HAP-1 (cell line): Measurements from ENCODE around the gene LSM7.
"Not testable (repeated sequence)": the region's sequence is repeated elsewhere in the genome, so short reads cannot be mapped to it uniquely, and the experiment has no call there.

Experiments used
- DNase-seq, 2 experiments: peaks; one replicate each; pipeline ENCODE4 v3.0.0-alpha.2; 2016 to 2020; ENCODE audit warnings: low spot score in 2 of 2
- H3K27me3 ChIP-seq: fragments of 250-450 bp; sonication (Bioruptor Pico); 2 replicates; pipeline ENCODE4 v1.5.1; 2020; ENCODE audit warnings: low read depth, mild to moderate bottlenecking, moderate library complexity
- H3K36me3 ChIP-seq: fragments of 250-450 bp; sonication (Bioruptor Pico); replicated peaks from 2 replicates; pipeline ENCODE4 v1.5.1; 2020; ENCODE audit warnings: mild to moderate bottlenecking
- H3K4me1 ChIP-seq: fragments of 250-450 bp; sonication (Bioruptor Pico); 2 replicates; pipeline ENCODE4 v1.5.1; 2020; ENCODE audit warnings: mild to moderate bottlenecking
- H3K4me3 ChIP-seq: fragments of 250-450 bp; sonication (Bioruptor Pico); 2 replicates; pipeline ENCODE4 v1.5.1; 2020; ENCODE audit warnings: mild to moderate bottlenecking, moderate library complexity
- H3K9me3 ChIP-seq: fragments of 250-450 bp; sonication (Bioruptor Pico); 2 replicates; pipeline ENCODE4 v1.5.1; 2020; ENCODE audit warnings: mild to moderate bottlenecking, moderate library complexity
- in situ Hi-C: fragments of 300-500 bp; cut with MboI; formaldehyde crosslinking; loops from 3 replicates; pipeline ENCODE4 v1.14.3; 2020; ENCODE audit warnings: low sequenced_read_pairs, inconsistent platforms, mixed read lengths

The LSM7 gene

GRCh38 chr19:2359992-2360685, 31.8 kb upstream of the LSM7 start, which contains the start of gene TMPRSS9:
Gene TMPRSS9, plus strand, starts transcription at chr19:2360265. Its CDS starts 29,521 bp downstream, at chr19:2389786.
- Histone ChIP-seq H3K9me3 (no peaks in the 10 kb centered on the region), H3K36me3 (no peaks in the 10 kb centered on the region), H3K4me3 (no peak within 1 kb of the TSS), H3K27me3 (peaks cover 30% of the 10 kb centered on the region), H3K4me1 (no peaks in the 10 kb centered on the region)
- no peak for DNase-seq
- in situ Hi-C loops, result no loop called here

GRCh38 chr19:2358548-2359173, 30.3 kb upstream of the LSM7 start:
- in situ Hi-C loops, result no loop called here
- H3K4me3 ChIP-seq, result no peak overlapping the region

GRCh38 chr19:2357279-2358206, 29.2 kb upstream of the LSM7 start:
- no peaks in the 10 kb centered on the region for H3K9me3 ChIP-seq
- H3K4me3 ChIP-seq, result no peak overlapping the region
- peaks cover 30% of the 10 kb centered on the region for H3K27me3 ChIP-seq
- in situ Hi-C loops, result no loop called here
- H3K4me1 ChIP-seq, result no peaks in the 10 kb centered on the region
- no peak for DNase-seq
- H3K36me3 ChIP-seq, result no peaks in the 10 kb centered on the region; the same call in 1 of the 2 replicates

More at GRCh38 chr19:2358548-2359173, 30.3 kb upstream of the LSM7 start:
- H3K4me1 ChIP-seq, result no peaks in the 10 kb centered on the region
- H3K27me3 ChIP-seq, result peaks cover 30% of the 10 kb centered on the region
- H3K9me3 ChIP-seq, result no peaks in the 10 kb centered on the region
- H3K36me3 ChIP-seq, result no peaks in the 10 kb centered on the region; the same call in 1 of the 2 replicates
- DNase-seq, result no peak

- in situ Hi-C loops, result no loop called here
- Histone ChIP-seq H3K9me3 (no peaks in the 10 kb centered on the region), H3K4me3 (no peak overlapping the region), H3K36me3 (no peaks in the 10 kb centered on the region; the same call in none of the 2 replicates), H3K4me1 (no peaks in the 10 kb centered on the region), H3K27me3 (peaks cover 24% of the 10 kb centered on the region)
- no peak for DNase-seq
Observed at GRCh38 chr19:2356036-2356646, 27.8 kb upstream of the LSM7 start.

- no peaks in the 10 kb centered on the region; the same call in none of the 2 replicates for H3K36me3 ChIP-seq
- no peak for DNase-seq
- in situ Hi-C loops, result no loop called here
- H3K9me3 ChIP-seq, result no peaks in the 10 kb centered on the region
- H3K4me1 ChIP-seq, result no peaks in the 10 kb centered on the region
- no peak overlapping the region for H3K4me3 ChIP-seq
- H3K27me3 ChIP-seq, result peaks cover 20% of the 10 kb centered on the region
Observed at GRCh38 chr19:2355168-2356035, 27.0 kb upstream of the LSM7 start.

- H3K4me3 ChIP-seq, result no peak overlapping the region
- H3K27me3 ChIP-seq, result peaks cover 14% of the 10 kb centered on the region
- no peak for DNase-seq
- no peaks in the 10 kb centered on the region for H3K4me1 ChIP-seq
- no peaks in the 10 kb centered on the region; the same call in none of the 2 replicates for H3K36me3 ChIP-seq
- H3K9me3 ChIP-seq, result no peaks in the 10 kb centered on the region
- in situ Hi-C loops, result no loop called here
Observed at GRCh38 chr19:2354670-2355069, 26.3 kb upstream of the LSM7 start.

- no peak for DNase-seq
- Histone ChIP-seq H3K4me3 (no peak overlapping the region), H3K4me1 (no peaks in the 10 kb centered on the region), H3K36me3 (no peaks in the 10 kb centered on the region; the same call in none of the 2 replicates), H3K9me3 (no peaks in the 10 kb centered on the region), H3K27me3 (peaks cover 8% of the 10 kb centered on the region)
- in situ Hi-C loops, result no loop called here
Observed at GRCh38 chr19:2353887-2354592, 25.7 kb upstream of the LSM7 start.

- in situ Hi-C loops, result no loop called here
- no peak for DNase-seq
- Histone ChIP-seq H3K36me3 (no peaks in the 10 kb centered on the region; the same call in none of the 2 replicates), H3K27me3 (peaks cover under 1% of the 10 kb centered on the region), H3K4me1 (no peaks in the 10 kb centered on the region), H3K4me3 (no peak overlapping the region), H3K9me3 (no peaks in the 10 kb centered on the region)
Observed at GRCh38 chr19:2353159-2353886, 24.9 kb upstream of the LSM7 start.

GRCh38 chr19:2352121-2352520, 23.7 kb upstream of the LSM7 start:
- in situ Hi-C loops, result no loop called here
- no peaks in the 10 kb centered on the region for H3K4me1 ChIP-seq
- H3K9me3 ChIP-seq, result no peaks in the 10 kb centered on the region
- DNase-seq, result no peak
- H3K36me3 ChIP-seq, result no peaks in the 10 kb centered on the region; the same call in none of the 2 replicates
- H3K4me3 ChIP-seq, result no peak overlapping the region
- no peaks in the 10 kb centered on the region for H3K27me3 ChIP-seq

GRCh38 chr19:2351591-2351990, 23.2 kb upstream of the LSM7 start:
- Histone ChIP-seq H3K36me3 (no peaks in the 10 kb centered on the region; the same call in none of the 2 replicates), H3K27me3 (no peaks in the 10 kb centered on the region), H3K4me1 (no peaks in the 10 kb centered on the region), H3K4me3 (no peak overlapping the region), H3K9me3 (no peaks in the 10 kb centered on the region)
- in situ Hi-C loops, result no loop called here
- DNase-seq, result no peak

GRCh38 chr19:2350656-2351055, 22.3 kb upstream of the LSM7 start:
- no peak overlapping the region for H3K4me3 ChIP-seq
- H3K9me3 ChIP-seq, result no peaks in the 10 kb centered on the region
- peaks cover 2% of the 10 kb centered on the region for H3K36me3 ChIP-seq
- in situ Hi-C loops, result no loop called here
- no peaks in the 10 kb centered on the region for H3K27me3 ChIP-seq
- no peaks in the 10 kb centered on the region for H3K4me1 ChIP-seq
- no peak for DNase-seq

- H3K4me1 ChIP-seq, H3K36me3 ChIP-seq, H3K27me3 ChIP-seq, in situ Hi-C loops, DNase-seq, H3K4me3 ChIP-seq, H3K9me3 ChIP-seq: not testable (repeated sequence)
Observed at GRCh38 chr19:2349818-2350217, 21.4 kb upstream of the LSM7 start.
